GM21360 (cell line): ENCODE results near the gene APOC4.
"Not testable (repeated sequence)": the region's sequence is repeated elsewhere in the genome, so short reads cannot be mapped to it uniquely, and the experiment has no call there.

ENCODE experiments used
- ATAC-seq: cut with Tn5 transposase; IDR thresholded peaks from one replicate; pipeline ENCODE4 v1.9.1; 2021; ENCODE audit warnings: mild to moderate bottlenecking, moderate library complexity; ENCODE audit not compliant: unreplicated experiment

APOC4 gene, protein sequence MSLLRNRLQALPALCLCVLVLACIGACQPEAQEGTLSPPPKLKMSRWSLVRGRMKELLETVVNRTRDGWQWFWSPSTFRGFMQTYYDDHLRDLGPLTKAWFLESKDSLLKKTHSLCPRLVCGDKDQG

DNA sequence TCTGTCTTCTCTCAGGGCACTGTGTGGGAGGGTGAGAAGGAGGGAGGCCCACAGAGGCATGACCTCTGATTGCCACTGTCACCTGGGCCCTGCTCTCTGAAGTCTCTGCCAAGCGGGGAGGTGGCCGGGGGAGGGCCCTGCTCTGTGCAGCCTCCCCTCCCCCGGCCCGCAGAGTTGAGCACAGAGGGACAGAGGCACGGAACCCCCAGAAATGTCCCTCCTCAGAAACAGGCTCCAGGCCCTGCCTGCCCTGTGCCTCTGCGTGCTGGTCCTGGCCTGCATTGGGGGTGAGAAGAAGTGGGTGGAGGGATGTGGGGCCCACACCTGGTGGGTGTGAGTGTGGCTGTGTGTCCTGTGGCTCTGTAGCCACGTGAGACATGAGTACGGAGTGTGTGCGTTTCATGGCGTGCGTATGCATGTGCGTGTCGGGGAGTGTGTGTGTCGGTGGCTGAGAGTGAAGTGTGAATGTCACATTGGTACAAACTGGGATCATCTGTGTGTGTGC, at the start of gene APOC4:
Gene APOC4, plus strand, starts transcription at position 171 of the 505 bp plus-strand sequence. Its CDS starts 41 bp downstream, at position 212.
- no peak for ATAC-seq

DNA sequence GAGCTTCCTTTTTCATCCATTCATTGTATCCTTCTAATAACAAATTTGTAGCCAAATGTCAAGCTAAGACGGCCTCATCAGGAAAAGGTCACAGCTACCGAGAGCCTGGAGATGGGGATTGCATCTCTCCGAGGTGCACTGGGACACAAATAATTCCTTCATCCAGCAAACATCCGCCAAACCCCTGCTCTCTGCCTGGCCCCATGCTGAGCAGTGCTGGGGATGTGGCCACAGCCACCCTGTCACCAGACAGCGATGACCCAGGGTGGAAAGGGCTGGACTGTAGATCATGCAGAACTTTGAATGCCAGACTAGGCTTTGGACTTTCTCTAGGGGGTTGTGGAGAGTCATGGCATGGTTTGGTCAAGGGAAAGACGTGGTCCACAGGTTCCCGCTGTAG, 49.1 kb upstream of the APOC4 start:
- ATAC-seq = no peak

DNA sequence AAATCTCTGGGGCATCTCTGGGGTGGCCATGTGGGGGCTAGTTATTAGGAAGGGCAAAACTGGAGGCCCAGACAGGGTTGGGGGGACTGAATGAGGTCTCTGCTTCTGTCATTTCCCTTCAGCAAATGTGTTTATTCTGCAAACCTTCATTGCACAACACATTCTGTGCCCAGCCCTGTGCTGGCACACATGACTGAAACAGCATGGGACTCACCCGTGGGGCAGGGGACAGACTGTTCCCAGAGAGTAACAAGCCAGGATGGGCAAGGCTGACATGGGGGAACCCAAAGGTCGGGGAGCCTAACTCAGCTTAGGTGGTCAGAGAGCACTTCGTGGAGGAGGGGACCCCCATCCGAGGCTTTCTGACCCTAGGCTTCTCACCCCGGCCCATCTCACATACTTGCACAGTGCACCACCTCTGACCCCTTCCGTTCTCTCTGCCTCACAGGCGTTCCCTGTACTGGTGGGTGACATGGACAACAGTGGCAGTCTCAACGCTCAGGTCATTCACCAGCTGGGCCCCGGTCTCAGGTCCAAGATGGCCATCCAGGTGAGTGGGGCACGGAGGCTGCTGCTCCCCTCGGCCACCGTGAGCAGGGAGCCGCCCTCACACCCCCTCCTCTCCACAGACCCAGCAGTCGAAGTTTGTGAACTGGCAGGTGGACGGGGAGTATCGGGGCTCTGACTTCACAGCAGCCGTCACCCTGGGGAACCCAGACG, 48.5 kb upstream of the APOC4 start:
- no peak for ATAC-seq

DNA sequence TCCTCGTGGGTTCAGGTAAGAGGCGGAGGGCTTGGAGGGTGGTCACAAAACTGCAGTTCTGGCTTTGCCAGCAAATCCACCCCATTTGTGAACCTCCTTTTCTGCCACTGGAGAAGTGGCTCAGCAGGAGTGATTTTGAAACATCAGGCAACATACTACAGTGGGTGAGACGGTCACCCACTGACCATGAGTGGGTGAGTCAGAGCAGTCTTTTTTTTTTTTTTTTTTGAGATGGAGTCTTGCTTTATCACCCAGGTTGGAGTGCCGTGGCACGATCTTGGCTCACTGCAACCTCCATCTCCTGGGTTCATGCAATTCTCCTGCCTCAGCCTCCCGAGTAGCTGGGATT, 48.0 kb upstream of the APOC4 start:
- ATAC-seq = no peak

DNA sequence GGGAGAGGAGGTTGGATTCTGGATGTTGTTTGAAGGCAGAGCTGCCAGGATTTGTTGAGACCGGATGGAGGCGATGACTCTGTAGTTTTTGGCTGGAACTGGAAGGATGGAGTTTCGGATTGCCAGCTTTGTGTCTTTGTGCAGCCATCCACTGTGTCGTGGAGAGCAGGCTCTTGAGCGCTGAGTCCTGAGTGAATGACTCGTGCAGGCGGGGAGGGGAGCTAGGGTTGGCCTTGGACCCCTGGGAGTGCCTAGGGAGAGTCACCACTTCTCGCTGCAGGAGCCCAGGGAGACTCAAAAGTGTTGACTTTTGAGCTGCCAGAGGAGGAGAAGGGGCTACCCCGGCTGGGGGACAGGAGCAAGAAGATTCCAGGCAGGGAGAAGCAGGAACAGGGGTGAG, 47.1 kb upstream of the APOC4 start:
- no peak for ATAC-seq

DNA sequence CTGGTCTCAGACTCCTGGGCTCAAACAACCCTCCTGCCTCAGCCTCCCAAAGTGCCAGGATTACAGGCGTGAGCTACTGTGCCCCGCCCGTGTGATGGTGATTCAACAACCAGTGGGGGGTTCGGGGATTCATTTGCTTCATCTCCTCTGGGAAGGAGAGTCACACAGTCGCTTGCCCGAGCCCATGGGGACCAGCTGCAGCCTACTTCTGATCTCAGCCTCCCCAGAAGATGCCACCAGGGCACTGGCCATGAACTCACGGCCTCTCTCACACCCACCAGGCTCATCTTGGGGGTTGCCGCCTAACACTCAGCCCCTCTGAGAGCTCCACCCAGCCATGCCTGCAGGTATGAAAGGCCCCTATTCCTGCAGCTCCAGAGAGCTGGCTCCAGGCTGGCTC, 44.2 kb upstream of the APOC4 start:
- no peak for ATAC-seq

DNA sequence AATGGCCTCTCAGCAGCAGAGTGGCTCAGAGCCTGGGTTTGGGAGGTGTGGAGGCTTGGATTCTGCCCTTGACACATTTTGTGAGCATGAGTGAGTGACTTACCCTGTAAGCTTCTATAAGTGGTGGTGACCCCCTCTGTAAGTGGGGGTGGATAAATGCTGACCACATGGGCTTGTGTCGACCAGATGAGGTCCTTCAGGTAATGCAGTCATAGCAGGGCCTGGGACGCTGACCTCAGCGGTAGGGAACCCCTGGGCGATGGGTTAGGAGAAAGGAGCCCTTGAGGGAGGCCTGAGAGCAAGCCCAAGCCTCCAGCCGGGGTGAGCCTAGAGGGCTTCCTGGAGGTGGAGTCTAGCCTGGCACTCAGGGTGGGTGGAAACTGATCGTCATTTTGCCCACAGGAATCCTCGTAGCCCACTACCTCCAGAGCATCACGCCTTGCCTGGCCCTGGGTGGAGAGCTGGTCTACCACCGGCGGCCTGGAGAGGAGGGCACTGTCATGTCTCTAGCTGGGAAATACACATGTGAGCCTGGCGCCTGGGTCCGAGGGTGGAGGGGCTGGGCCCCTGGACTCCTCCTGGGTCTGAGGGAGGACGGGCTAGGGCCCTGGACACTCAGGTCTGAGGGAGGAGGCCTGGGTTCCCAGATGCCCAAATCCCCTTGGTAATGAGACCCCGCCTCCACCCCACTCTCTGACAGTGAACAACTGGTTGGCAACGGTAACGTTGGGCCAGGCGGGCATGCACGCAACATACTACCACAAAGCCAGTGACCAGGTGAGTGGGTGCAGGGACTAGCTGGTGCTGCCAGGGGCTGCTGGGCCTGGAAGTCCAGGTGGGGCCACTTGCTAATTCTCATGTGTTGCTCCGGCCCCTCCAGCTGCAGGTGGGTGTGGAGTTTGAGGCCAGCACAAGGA, 41.5 kb upstream of the APOC4 start:
- ATAC-seq = no peak

DNA sequence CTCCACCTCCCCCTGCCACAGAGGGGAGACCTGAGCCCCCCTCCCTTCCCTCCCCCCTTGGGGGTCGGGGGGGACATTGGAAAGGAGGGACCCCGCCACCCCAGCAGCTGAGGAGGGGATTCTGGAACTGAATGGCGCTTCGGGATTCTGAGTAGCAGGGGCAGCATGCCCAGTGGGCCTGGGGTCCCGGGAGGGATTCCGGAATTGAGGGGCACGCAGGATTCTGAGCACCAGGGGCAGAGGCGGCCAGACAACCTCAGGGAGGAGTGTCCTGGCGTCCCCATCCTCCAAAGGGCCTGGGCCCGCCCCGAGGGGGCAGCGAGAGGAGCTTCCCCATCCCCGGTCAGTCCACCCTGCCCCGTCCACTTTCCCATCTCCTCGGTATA, 38.8 kb upstream of the APOC4 start:
- no peak for ATAC-seq

DNA sequence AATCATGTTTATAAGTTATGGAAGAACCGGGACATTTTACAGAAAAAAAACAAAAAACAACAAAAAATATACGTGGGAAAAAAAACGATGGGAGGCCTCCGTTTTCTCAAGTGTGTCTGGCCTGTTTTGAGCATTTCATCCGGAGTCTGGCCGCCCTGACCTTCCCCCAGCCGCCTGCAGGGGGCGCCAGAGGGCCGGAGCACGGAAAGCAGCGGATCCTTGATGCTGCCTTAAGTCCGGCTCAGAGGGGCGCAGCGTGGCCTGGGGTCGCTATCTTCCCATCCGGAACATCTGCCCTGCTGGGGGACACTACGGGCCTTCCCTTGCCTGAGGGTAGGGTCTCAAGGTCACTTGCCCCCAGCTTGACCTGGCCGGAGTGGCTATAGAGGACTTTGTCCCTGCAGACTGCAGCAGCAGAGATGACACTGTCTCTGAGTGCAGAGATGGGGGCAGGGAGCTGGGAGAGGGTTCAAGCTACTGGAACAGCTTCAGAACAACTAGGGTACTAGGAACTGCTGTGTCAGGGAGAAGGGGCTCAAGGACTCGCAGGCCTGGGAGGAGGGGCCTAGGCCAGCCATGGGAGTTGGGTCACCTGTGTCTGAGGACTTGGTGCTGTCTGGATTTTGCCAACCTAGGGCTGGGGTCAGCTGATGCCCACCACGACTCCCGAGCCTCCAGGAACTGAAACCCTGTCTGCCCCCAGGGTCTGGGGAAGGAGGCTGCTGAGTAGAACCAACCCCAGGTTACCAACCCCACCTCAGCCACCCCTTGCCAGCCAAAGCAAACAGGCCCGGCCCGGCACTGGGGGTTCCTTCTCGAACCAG, 38.2 kb upstream of the APOC4 start:
- no peak for ATAC-seq

DNA sequence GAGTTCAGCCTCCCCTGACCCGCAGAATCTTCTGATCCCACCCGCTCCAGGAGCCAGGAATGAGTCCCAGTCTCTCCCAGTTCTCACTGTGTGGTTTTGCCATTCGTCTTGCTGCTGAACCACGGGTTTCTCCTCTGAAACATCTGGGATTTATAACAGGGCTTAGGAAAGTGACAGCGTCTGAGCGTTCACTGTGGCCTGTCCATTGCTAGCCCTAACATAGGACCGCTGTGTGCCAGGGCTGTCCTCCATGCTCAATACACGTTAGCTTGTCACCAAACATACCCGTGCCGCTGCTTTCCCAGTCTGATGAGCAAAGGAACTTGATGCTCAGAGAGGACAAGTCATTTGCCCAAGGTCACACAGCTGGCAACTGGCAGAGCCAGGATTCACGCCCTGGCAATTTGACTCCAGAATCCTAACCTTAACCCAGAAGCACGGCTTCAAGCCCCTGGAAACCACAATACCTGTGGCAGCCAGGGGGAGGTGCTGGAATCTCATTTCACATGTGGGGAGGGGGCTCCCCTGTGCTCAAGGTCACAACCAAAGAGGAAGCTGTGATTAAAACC, 37.5 kb upstream of the APOC4 start:
- ATAC-seq = no peak

DNA sequence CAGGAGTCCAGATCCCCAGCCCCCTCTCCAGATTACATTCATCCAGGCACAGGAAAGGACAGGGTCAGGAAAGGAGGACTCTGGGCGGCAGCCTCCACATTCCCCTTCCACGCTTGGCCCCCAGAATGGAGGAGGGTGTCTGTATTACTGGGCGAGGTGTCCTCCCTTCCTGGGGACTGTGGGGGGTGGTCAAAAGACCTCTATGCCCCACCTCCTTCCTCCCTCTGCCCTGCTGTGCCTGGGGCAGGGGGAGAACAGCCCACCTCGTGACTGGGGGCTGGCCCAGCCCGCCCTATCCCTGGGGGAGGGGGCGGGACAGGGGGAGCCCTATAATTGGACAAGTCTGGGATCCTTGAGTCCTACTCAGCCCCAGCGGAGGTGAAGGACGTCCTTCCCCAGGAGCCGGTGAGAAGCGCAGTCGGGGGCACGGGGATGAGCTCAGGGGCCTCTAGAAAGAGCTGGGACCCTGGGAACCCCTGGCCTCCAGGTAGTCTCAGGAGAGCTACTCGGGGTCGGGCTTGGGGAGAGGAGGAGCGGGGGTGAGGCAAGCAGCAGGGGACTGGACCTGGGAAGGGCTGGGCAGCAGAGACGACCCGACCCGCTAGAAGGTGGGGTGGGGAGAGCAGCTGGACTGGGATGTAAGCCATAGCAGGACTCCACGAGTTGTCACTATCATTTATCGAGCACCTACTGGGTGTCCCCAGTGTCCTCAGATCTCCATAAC, 36.4 kb upstream of the APOC4 start, which contains the start of gene APOE:
Gene APOE, plus strand, starts transcription at position 360 of the 724 bp plus-strand sequence. CDS start 829 bp downstream, outside the sequence.
- no peak for ATAC-seq

DNA sequence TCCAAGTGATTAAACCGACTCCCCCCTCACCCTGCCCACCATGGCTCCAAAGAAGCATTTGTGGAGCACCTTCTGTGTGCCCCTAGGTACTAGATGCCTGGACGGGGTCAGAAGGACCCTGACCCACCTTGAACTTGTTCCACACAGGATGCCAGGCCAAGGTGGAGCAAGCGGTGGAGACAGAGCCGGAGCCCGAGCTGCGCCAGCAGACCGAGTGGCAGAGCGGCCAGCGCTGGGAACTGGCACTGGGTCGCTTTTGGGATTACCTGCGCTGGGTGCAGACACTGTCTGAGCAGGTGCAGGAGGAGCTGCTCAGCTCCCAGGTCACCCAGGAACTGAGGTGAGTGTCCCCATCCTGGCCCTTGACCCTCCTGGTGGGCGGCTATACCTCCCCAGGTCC, 34.4 kb upstream of the APOC4 start:
- no peak for ATAC-seq

DNA sequence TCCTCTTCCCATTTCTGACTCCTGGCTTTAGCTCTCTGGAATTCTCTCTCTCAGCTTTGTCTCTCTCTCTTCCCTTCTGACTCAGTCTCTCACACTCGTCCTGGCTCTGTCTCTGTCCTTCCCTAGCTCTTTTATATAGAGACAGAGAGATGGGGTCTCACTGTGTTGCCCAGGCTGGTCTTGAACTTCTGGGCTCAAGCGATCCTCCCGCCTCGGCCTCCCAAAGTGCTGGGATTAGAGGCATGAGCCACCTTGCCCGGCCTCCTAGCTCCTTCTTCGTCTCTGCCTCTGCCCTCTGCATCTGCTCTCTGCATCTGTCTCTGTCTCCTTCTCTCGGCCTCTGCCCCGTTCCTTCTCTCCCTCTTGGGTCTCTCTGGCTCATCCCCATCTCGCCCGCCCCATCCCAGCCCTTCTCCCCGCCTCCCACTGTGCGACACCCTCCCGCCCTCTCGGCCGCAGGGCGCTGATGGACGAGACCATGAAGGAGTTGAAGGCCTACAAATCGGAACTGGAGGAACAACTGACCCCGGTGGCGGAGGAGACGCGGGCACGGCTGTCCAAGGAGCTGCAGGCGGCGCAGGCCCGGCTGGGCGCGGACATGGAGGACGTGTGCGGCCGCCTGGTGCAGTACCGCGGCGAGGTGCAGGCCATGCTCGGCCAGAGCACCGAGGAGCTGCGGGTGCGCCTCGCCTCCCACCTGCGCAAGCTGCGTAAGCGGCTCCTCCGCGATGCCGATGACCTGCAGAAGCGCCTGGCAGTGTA, 33.8 kb upstream of the APOC4 start:
- no peak for ATAC-seq

DNA sequence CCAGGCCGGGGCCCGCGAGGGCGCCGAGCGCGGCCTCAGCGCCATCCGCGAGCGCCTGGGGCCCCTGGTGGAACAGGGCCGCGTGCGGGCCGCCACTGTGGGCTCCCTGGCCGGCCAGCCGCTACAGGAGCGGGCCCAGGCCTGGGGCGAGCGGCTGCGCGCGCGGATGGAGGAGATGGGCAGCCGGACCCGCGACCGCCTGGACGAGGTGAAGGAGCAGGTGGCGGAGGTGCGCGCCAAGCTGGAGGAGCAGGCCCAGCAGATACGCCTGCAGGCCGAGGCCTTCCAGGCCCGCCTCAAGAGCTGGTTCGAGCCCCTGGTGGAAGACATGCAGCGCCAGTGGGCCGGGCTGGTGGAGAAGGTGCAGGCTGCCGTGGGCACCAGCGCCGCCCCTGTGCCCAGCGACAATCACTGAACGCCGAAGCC, 33.2 kb upstream of the APOC4 start:
- no peak for ATAC-seq

DNA sequence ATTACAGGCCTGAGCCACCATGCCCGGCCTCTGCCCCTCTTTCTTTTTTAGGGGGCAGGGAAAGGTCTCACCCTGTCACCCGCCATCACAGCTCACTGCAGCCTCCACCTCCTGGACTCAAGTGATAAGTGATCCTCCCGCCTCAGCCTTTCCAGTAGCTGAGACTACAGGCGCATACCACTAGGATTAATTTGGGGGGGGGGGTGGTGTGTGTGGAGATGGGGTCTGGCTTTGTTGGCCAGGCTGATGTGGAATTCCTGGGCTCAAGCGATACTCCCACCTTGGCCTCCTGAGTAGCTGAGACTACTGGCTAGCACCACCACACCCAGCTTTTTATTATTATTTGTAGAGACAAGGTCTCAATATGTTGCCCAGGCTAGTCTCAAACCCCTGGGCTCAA, 32.3 kb upstream of the APOC4 start:
- ATAC-seq = no peak

DNA sequence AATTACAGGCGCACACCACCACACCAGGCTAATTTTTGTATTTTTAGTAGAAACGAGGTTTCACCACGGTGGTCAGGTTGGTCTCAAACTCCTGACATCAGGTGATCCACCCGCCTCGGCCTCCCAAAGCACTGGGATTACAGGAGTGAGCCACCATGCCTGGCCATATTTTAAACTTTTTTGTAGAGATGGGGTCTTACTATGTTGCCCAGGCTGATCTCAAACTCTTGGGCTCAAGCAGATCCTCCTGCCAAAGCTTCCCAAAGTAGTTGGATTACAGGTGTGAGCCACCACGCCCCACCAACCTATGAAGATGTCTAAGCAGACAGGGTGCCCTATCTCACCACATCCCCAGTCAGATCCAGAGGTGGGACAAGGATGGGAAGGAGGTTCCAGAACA, 30.1 kb upstream of the APOC4 start:
- ATAC-seq = not testable (repeated sequence)

DNA sequence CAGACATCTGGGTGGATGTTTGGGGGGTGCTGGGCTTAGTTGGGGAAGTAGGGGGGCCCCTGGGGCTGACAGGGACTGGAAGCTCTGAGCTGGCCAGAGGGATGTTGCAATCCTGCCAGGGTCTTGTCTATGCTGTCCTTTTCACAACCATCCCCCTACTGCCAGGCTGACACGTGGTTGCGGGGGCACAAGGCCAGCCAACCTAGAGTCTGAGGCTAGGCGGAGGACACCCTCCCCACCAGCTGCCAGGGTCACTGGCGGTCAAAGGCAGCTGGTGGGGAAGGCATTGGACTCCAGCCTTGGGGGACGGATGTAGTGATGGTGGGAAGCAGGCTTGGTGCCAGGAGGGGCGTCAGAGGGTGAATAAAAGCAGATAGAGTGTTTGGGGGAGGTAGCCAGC, 29.2 kb upstream of the APOC4 start:
- ATAC-seq = no peak

DNA sequence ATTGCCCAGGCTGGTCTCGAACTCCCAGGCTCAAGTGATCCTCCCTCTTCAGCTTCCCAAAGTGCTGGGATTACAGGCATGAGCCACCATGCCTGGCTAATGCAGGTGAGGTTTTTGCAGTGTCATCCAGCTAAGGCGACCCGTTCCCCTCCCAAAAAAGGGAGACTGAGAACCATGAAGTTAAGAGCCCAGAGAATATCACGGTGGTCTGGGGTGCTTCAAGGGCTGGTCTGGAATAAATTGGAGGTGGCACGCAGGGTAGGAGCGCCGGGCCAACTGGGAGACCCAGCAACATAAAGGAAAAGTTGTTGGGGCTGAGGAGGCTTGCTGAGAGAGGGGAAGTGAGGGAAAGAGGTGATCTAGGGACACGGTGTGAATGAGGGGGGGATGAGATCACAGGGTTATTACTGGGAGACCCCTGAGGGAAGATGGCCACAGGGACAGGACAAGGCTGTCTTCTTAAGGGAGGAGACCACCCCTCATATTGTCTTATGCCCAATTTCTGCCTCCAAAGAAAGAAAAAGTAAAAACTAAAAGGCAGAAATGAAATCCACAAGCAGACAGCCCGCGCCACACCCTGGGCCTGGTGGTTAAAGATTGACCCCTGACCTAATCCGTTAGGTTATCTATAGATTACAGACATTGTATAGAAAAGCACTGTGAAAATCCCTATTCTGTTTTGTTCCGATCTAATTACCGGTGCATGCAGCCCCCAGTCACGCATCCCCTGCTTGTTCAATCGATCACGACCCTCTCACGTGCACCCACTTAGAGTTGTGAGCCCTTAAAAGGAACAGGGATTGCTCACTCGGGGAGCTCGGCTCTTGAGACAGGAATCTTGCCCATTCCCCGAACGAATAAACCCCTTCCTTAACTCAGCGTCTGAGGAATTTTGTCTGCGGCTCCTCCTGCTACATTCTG, 28.3 kb upstream of the APOC4 start:
- ATAC-seq = not testable (repeated sequence)
